GM18951 (cell line): ENCODE measurements around the gene FUS.

Experiments used
- POLR2A ChIP-seq: IDR thresholded peaks from 4 replicates; pipeline ENCODE4 v1.6.1; 2011; ENCODE audit warnings: mild to moderate bottlenecking; ENCODE audit not compliant: insufficient read length, insufficient read depth; ENCODE audit errors: extremely low read depth
- in situ Hi-C: fragments of 300-500 bp; cut with MboI; formaldehyde crosslinking; loops from one replicate; pipeline ENCODE4 v1.12.0; 2022; ENCODE audit warnings: low sequenced_read_pairs, mixed read lengths, inconsistent platforms; ENCODE audit not compliant: unreplicated experiment

Gene FUS

GRCh38 chr16:31238041-31238440 lies 58.1 kb downstream of the FUS start:
- in situ Hi-C loops = no loop called here
- no peak for TF ChIP-seq POLR2A
